Neural progenitor cell (in vitro differentiated cells): Measurements from ENCODE around the gene RNF41. TPM values are rescaled to one million over a fixed set of nuclear protein-coding genes. Genes with fewer than 3 reads are reported as not detected.

Experiments used
- DNase-seq: peaks from one replicate; pipeline ENCODE4 v3.0.0-alpha.2; 2016; ENCODE audit warnings: low spot score
- H2AFZ ChIP-seq: fragments of 200-600 bp; sonication (generic); replicated peaks from 2 replicates; pipeline ENCODE4 v1.6.1; 2016; ENCODE audit warnings: antibody characterized with exemption
- H3F3A ChIP-seq: fragments of 200-600 bp; sonication (generic); 2 replicates; pipeline ENCODE4 v1.6.1; 2016; ENCODE audit warnings: antibody characterized with exemption, low read depth
- H3K27ac ChIP-seq: fragments of 200-600 bp; sonication (generic); 2 replicates; pipeline ENCODE4 v1.5.1; 2016; ENCODE audit warnings: mild to moderate bottlenecking
- H3K27me3 ChIP-seq: fragments of 200-600 bp; sonication (generic); 2 replicates; pipeline ENCODE4 v1.6.1; 2016; ENCODE audit warnings: mild to moderate bottlenecking, moderate library complexity
- H3K36me3 ChIP-seq: fragments of 200-600 bp; sonication (generic); 2 replicates; pipeline ENCODE4 v1.5.1; 2016
- H3K4me1 ChIP-seq: fragments of 200-600 bp; sonication (generic); 2 replicates; pipeline ENCODE4 v1.6.1; 2016; ENCODE audit warnings: mixed run types
- H3K4me2 ChIP-seq: fragments of 200-600 bp; sonication (generic); 2 replicates; pipeline ENCODE4 v1.6.1; 2016
- H3K4me3 ChIP-seq: fragments of 200-600 bp; sonication (generic); 2 replicates; pipeline ENCODE4 v1.5.1; 2016
- H3K79me2 ChIP-seq: fragments of 200-600 bp; sonication (generic); 2 replicates; pipeline ENCODE4 v1.6.1; 2016; ENCODE audit warnings: low read depth
- H3K9ac ChIP-seq: fragments of 200-600 bp; sonication (generic); 2 replicates; pipeline ENCODE4 v1.6.1; 2016
- H3K9me3 ChIP-seq: fragments of 200-600 bp; sonication (generic); 2 replicates; pipeline ENCODE4 v1.5.1; 2016; ENCODE audit warnings: low read depth
- H4K20me1 ChIP-seq: fragments of 200-600 bp; sonication (generic); 2 replicates; pipeline ENCODE4 v1.6.1; 2016; ENCODE audit warnings: low read depth
- H3K27ac Mint-ChIP-seq: 3 replicates; pipeline ENCODE4 v1.8.0; 2021; ENCODE audit warnings: mixed read lengths
- H3K27me3 Mint-ChIP-seq: 2 replicates; pipeline ENCODE4 v1.8.0; 2022; ENCODE audit warnings: low read depth, mild to moderate bottlenecking, inconsistent platforms, moderate library complexity, mixed read lengths; ENCODE audit not compliant: insufficient read depth
- H3K36me3 Mint-ChIP-seq: 3 replicates; pipeline ENCODE4 v1.8.0; 2021; ENCODE audit warnings: mixed read lengths
- H3K4me1 Mint-ChIP-seq: 3 replicates; pipeline ENCODE4 v1.8.0; 2021; ENCODE audit warnings: mixed read lengths
- H3K4me3 Mint-ChIP-seq: 3 replicates; pipeline ENCODE4 v1.8.0; 2021; ENCODE audit warnings: mild to moderate bottlenecking, moderate library complexity, mixed read lengths
- H3K9me3 Mint-ChIP-seq: 3 replicates; pipeline ENCODE4 v1.8.0; 2020; ENCODE audit warnings: mixed read lengths
- EZH2 ChIP-seq: fragments of 200-600 bp; sonication (generic); IDR thresholded peaks from 2 replicates; pipeline ENCODE4 v1.6.1; 2017; ENCODE audit warnings: antibody characterized with exemption, mild to moderate bottlenecking, moderate library complexity
- EZH2phosphoT487 ChIP-seq: fragments of 200-600 bp; sonication (generic); IDR thresholded peaks from 2 replicates; pipeline ENCODE4 v1.6.1; 2017; ENCODE audit warnings: antibody characterized with exemption
- total RNA-seq: library from RNA; depleted of rRNA; stranded (reverse); fragments of >200 nt; gene quantifications from 2 replicates; pipeline ENCODE4 v1.2.3, GENCODE V29; 2015; ENCODE audit warnings: low replicate concordance
- TF ChIP-seq, protein P1 (sequence below): fragments of 200-600 bp; sonication (generic); IDR thresholded peaks from 2 replicates; pipeline ENCODE4 v1.5.1; 2017; ENCODE audit warnings: antibody characterized with exemption, mild to moderate bottlenecking

Gene RNF41
- total RNA-seq, 1 donor from 2014 or later: 52.1 TPM

DNA sequence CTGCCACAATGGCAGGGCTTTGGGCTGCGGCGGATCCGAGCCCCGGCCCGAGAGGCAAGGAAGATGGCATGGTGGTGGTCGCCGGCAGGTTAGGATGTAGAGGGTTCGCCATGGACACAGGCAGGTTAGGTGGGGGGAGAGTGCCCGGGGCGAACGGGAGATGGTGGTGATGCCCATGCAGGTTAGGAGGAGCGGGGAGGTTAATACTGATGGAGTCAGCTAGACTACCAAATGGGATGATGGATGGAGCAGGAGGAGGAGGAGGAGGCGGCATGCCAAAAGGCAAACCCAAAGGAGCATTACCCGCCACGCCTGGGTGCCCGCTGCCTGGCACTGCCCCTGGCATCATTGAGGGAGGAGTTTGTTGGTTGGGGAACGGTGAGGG lies 57.4 kb downstream of the RNF41 start:
- H3K9me3 Mint-ChIP-seq: no peaks in the 10 kb centered on the region
- peak overlapping the region; percentile 20 for H3K27ac ChIP-seq
- H3K9ac ChIP-seq: no peak overlapping the region
- no peak overlapping the region for H3K4me3 ChIP-seq
- peaks cover 4% of the 10 kb centered on the region for H3K36me3 ChIP-seq
- H3K4me3 Mint-ChIP-seq: no peak overlapping the region
- H4K20me1 ChIP-seq: peaks cover 59% of the 10 kb centered on the region
- H3K4me2 ChIP-seq: no peak overlapping the region
- peaks cover 45% of the 10 kb centered on the region for H3K4me1 ChIP-seq
- H3K79me2 ChIP-seq: peaks cover 18% of the 10 kb centered on the region
- peaks cover 14% of the 10 kb centered on the region for H3K27me3 Mint-ChIP-seq
- no peak for DNase-seq
- H2AFZ ChIP-seq: no peak overlapping the region
- peaks cover 66% of the 10 kb centered on the region for H3F3A ChIP-seq
- H3K27me3 ChIP-seq: no peaks in the 10 kb centered on the region
- H3K4me1 Mint-ChIP-seq: peaks cover 45% of the 10 kb centered on the region
- H3K9me3 ChIP-seq: no peaks in the 10 kb centered on the region
- peaks cover 62% of the 10 kb centered on the region for H3K36me3 Mint-ChIP-seq
- no peak overlapping the region for H3K27ac Mint-ChIP-seq
- TF ChIP-seq, protein P1, sequence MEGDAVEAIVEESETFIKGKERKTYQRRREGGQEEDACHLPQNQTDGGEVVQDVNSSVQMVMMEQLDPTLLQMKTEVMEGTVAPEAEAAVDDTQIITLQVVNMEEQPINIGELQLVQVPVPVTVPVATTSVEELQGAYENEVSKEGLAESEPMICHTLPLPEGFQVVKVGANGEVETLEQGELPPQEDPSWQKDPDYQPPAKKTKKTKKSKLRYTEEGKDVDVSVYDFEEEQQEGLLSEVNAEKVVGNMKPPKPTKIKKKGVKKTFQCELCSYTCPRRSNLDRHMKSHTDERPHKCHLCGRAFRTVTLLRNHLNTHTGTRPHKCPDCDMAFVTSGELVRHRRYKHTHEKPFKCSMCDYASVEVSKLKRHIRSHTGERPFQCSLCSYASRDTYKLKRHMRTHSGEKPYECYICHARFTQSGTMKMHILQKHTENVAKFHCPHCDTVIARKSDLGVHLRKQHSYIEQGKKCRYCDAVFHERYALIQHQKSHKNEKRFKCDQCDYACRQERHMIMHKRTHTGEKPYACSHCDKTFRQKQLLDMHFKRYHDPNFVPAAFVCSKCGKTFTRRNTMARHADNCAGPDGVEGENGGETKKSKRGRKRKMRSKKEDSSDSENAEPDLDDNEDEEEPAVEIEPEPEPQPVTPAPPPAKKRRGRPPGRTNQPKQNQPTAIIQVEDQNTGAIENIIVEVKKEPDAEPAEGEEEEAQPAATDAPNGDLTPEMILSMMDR: no peak
- no peak for TF ChIP-seq EZH2phosphoT487
- TF ChIP-seq EZH2: no peak

DNA sequence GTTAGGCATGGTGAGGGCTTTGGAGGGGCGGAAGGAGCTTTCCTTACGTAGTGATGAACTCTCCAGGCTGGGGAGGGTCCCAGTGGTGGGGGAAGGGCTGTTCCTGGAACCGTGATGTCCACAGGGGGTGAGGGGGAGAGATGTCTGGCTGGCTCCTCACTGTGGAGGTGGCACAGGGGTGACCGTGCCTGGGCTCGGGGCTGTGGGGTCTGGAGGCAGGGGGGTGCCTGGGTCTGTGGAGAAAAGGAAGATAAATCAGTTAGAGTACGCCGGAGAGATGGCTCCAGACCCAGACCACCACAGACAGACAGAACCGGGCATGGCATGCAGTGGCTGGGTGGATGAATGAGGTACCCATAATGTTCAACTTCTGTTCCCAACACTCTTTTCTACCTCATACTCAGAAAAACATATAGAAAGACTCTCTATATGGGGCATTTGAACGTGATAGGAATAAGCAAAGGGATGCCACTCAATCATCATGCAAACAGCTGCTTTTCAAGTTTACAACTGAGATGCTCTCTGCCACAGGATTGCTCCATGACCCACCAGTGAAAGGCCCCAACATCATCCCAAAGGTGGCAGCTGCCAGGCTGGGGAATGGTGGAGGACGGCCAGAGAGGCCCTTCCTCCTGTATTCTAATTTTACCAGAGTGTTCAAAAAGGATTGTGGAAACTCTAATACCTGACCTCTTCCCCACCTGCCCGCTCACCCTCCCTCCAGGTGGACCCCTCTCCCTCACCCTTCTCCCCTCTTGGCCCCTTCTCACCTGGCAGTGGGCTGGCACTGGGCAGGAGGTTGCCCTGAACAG lies 58.0 kb downstream of the RNF41 start:
- H3K4me2 ChIP-seq: peak overlapping the region; percentile 90
- no peak for TF ChIP-seq EZH2phosphoT487
- no peak for TF ChIP-seq EZH2
- TF ChIP-seq, protein P1: no peak
- Mint-ChIP-seq H3K4me1 (peaks cover 51% of the 10 kb centered on the region), H3K9me3 (no peaks in the 10 kb centered on the region), H3K27me3 (peaks cover 20% of the 10 kb centered on the region), H3K4me3 (peak overlapping the region; percentile 41), H3K36me3 (peaks cover 63% of the 10 kb centered on the region), H3K27ac (no peak overlapping the region)
- peak overlapping the region; percentile 20 for H3K27ac ChIP-seq
- no peaks in the 10 kb centered on the region for H3K9me3 ChIP-seq
- DNase-seq: no peak
- no peaks in the 10 kb centered on the region for H3K27me3 ChIP-seq
- no peak overlapping the region for H3K9ac ChIP-seq
- no peak overlapping the region for H2AFZ ChIP-seq
- peaks cover 24% of the 10 kb centered on the region for H3K79me2 ChIP-seq
- H3K36me3 ChIP-seq: peaks cover 4% of the 10 kb centered on the region
- H3F3A ChIP-seq: peaks cover 72% of the 10 kb centered on the region
- peaks cover 45% of the 10 kb centered on the region for H3K4me1 ChIP-seq
- H3K4me3 ChIP-seq: no peak overlapping the region
- H4K20me1 ChIP-seq: peaks cover 65% of the 10 kb centered on the region

DNA sequence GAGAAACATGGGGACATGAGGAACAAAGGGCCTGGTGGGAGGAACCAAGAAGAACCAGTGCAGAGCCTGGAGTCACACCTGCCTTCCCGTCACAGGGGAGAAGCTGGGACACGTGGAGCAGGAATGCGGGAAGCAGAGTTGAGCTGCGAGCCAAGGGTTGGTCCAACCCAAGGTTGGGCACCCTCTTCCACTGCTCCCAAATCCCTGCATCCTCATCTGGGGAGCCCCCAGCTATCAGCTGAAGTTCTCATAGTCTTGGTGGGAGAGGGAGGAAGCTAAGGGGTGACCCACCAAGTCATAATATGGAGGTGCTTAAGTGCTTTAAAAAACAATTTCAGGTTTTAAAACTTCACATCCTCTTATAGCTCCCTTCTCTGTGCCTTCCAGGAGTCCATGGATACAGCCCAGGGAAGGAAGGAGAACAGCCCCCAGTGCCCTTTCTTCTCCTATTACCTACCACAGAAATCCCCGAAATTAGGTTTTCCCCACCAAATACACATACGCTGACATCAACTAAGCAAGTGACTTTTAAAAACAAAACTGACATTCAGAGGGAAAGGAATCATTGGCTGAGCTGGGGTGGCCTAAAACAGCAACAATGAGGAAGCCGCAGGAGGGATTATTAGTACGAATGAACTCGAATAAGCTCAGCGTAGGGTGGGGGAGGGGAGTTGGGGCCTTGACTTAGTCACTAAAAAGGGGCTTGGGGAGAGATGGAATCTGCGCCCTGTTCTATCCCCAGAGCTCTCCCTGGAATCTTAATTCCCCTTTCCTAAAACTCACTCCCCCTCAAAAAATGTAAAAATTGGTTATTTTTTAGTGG lies 59.0 kb downstream of the RNF41 start:
- Histone ChIP-seq H3K27ac (peak overlapping the region; percentile 77), H4K20me1 (peaks cover 68% of the 10 kb centered on the region), H3K9me3 (no peaks in the 10 kb centered on the region), H3K36me3 (peaks cover 4% of the 10 kb centered on the region), H3K9ac (no peak overlapping the region), H3K4me3 (no peak overlapping the region), H3F3A (peaks cover 80% of the 10 kb centered on the region), H3K4me1 (peaks cover 45% of the 10 kb centered on the region), H2AFZ (no peak overlapping the region), H3K79me2 (peaks cover 30% of the 10 kb centered on the region), H3K4me2 (peak overlapping the region; percentile 90), H3K27me3 (no peaks in the 10 kb centered on the region)
- Mint-ChIP-seq H3K36me3 (peaks cover 58% of the 10 kb centered on the region), H3K4me3 (peak overlapping the region; percentile 60), H3K27ac (peak overlapping the region; percentile 46), H3K9me3 (no peaks in the 10 kb centered on the region), H3K4me1 (peaks cover 52% of the 10 kb centered on the region), H3K27me3 (peaks cover 26% of the 10 kb centered on the region)
- DNase-seq: peak; percentile 29
- TF ChIP-seq EZH2 (no peak), EZH2phosphoT487 (no peak)
- TF ChIP-seq, protein P1: no peak
